Ovary (tissue), 3 donors: ENCODE data around the gene C16orf95.

Experiments used
- EP300 ChIP-seq: sonication (generic); formaldehyde crosslinking; IDR thresholded peaks from one replicate; pipeline ENCODE4 v1.6.1; 2017; ENCODE audit warnings: antibody characterized with exemption
- POLR2A ChIP-seq: fragments of 450-650 bp; IDR thresholded peaks from one replicate; pipeline ENCODE4 v1.6.1; 2017; ENCODE audit warnings: antibody characterized with exemption, mild to moderate bottlenecking, moderate library complexity
- TF ChIP-seq, protein P1 (sequence below), 3 donors: fragments of 450-650 bp in 2 of 3; fragments of 200-600 bp in 1 of 3; IDR thresholded peaks; one replicate each; pipeline versions ENCODE4 v1.5.1 to v1.8.0; 2016 to 2022; ENCODE audit warnings: antibody characterized with exemption in 3 of 3, mild to moderate bottlenecking in 1 of 3
- donor health status: DM: no; HTN: no; CAD: no.

DNA sequence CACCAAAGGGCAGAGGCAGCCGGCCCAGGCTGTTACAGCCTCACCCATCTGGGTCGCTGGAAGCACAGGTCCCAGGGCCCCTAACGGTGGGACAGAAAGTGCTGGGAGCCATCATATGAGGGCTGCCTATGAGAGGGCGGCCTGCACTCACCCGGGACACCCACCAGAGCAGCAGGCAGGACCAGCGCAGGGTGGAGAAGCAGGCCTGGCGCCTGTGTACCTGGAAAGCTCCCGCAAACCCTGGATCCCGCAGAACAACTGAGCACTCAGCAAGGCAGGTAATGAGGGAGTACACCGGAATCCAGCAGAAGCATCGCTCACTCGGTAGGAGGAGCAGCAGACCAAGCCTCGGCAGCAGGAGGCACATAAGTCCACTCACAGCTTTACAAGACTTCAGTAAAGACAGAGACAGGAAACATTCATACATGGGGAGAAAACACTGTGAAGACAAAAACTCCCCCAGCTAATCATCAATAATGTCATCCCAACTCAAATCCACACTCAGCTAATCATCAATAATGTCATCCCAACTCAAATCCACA is 31.5 kb upstream of the C16orf95 start:
- TF ChIP-seq, protein P1, sequence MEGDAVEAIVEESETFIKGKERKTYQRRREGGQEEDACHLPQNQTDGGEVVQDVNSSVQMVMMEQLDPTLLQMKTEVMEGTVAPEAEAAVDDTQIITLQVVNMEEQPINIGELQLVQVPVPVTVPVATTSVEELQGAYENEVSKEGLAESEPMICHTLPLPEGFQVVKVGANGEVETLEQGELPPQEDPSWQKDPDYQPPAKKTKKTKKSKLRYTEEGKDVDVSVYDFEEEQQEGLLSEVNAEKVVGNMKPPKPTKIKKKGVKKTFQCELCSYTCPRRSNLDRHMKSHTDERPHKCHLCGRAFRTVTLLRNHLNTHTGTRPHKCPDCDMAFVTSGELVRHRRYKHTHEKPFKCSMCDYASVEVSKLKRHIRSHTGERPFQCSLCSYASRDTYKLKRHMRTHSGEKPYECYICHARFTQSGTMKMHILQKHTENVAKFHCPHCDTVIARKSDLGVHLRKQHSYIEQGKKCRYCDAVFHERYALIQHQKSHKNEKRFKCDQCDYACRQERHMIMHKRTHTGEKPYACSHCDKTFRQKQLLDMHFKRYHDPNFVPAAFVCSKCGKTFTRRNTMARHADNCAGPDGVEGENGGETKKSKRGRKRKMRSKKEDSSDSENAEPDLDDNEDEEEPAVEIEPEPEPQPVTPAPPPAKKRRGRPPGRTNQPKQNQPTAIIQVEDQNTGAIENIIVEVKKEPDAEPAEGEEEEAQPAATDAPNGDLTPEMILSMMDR (IDR thresholded peaks at IDR 0.05) = no peak
- TF ChIP-seq POLR2A (no peak), EP300 (no peak)
